ENCODE measurements around the gene MYADM.

Gene MYADM

GRCh38 chr19:53916004-53916403, 48.3 kb downstream of the MYADM start:
- no peak overlapping the region for H3K27ac ChIP-seq (replicated peaks)
- no peak for DNase-seq (ENCODE audit: low read depth in 1 of 2, low spot score in 1 of 2)

GRCh38 chr19:53917356-53917755, 49.7 kb downstream of the MYADM start:
- H3K27me3 ChIP-seq (ENCODE audit: insufficient read depth, poor library complexity, severe bottlenecking): peaks cover 2% of the 10 kb centered on the region
- no peak for DNase-seq (ENCODE audit: low read depth in 1 of 2, low spot score in 1 of 2)
- TF ChIP-seq REST (IDR thresholded peaks at IDR 0.05; ENCODE audit: insufficient replicate concordance, low read depth) (no peak), CTCF (IDR thresholded peaks at IDR 0.05; ENCODE audit: insufficient read depth, low read length) (no peak), GABPA (IDR thresholded peaks at IDR 0.05; ENCODE audit: low read depth) (no peak), SPI1 (IDR thresholded peaks at IDR 0.05; ENCODE audit: borderline replicate concordance, low read depth) (no peak), POLR2AphosphoS5 (IDR thresholded peaks at IDR 0.05; ENCODE audit: low read depth) (no peak)
- no peak overlapping the region for H3K4me3 ChIP-seq (replicated peaks; ENCODE audit: insufficient read depth, low read length)
- no peak overlapping the region for H3K27ac ChIP-seq (replicated peaks)

More at GRCh38 chr19:53916004-53916403, 48.3 kb downstream of the MYADM start:
- Histone ChIP-seq H3K27me3 (ENCODE audit: insufficient read depth, poor library complexity, severe bottlenecking) (peaks cover 7% of the 10 kb centered on the region), H3K4me3 (replicated peaks; ENCODE audit: insufficient read depth, low read length) (no peak overlapping the region)
- TF ChIP-seq POLR2AphosphoS5 (IDR thresholded peaks at IDR 0.05; ENCODE audit: low read depth) (no peak), SPI1 (IDR thresholded peaks at IDR 0.05; ENCODE audit: borderline replicate concordance, low read depth) (no peak), GABPA (IDR thresholded peaks at IDR 0.05; ENCODE audit: low read depth) (no peak), CTCF (IDR thresholded peaks at IDR 0.05; ENCODE audit: insufficient read depth, low read length) (no peak), REST (IDR thresholded peaks at IDR 0.05; ENCODE audit: insufficient replicate concordance, low read depth) (no peak)
